ENCODE results near the gene LINC01488.

- TF ChIP-seq CTCF (IDR thresholded peaks at IDR 0.05), result no peak
- no peak for TF ChIP-seq POLR2A (IDR thresholded peaks at IDR 0.05)
These were observed 22.7 kb downstream of the LINC01488 start for GRCh38 chr11:69504127-69504526.
